Bladder microvascular endothelial cell (primary cell): Measurements from ENCODE around the gene SMG7. TPM values are rescaled to one million over a fixed set of nuclear protein-coding genes. Genes with fewer than 3 reads are reported as not detected.

Source experiments
- total RNA-seq: library from RNA; depleted of rRNA; stranded (reverse); fragments of >200 nt; gene quantifications from 2 replicates; pipeline ENCODE4 v1.2.3, GENCODE V29; 2014

SMG7 gene
- total RNA-seq = 13.4 and 37.1 TPM in 2 replicates

DNA sequence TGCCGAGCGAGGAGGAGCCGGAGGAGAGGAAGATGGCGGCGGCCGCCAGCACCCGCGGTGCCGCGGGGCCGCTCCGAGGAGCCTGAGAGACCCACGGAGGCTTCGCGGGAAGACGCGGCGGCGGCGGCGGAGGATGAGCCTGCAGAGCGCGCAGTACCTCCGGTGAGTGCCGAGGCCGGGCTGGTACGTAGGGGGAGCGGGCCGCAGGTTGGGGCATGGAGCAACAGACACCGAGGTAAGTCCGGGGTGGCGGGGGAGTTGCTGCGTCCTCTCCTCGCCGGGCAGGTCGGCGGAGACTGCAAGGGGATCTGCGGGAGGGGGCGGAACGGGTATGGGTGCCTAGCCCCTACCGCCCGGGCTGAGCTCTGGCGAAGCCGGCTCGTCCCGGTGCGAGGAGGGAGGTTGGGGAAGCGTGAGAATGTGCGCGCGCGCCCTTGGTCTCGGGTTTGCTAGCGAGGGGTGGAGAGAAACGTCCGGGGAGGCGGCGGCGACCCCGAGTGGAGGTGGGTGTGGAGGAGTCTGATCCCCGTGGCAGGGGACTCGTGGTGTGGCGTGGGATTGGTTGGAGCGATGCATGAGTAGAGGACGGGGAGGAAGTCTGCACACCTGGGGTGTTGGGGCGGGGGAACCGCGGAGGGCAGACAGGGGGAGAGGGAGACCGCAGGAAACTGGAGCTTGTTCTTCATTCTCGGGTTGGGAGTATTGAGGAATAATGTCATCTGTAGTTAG is at the start of gene SMG7:
SMG7 (plus strand) TSS at position 12 of the 729 bp plus-strand sequence; CDS start at position 134, 122 bp downstream.

DNA sequence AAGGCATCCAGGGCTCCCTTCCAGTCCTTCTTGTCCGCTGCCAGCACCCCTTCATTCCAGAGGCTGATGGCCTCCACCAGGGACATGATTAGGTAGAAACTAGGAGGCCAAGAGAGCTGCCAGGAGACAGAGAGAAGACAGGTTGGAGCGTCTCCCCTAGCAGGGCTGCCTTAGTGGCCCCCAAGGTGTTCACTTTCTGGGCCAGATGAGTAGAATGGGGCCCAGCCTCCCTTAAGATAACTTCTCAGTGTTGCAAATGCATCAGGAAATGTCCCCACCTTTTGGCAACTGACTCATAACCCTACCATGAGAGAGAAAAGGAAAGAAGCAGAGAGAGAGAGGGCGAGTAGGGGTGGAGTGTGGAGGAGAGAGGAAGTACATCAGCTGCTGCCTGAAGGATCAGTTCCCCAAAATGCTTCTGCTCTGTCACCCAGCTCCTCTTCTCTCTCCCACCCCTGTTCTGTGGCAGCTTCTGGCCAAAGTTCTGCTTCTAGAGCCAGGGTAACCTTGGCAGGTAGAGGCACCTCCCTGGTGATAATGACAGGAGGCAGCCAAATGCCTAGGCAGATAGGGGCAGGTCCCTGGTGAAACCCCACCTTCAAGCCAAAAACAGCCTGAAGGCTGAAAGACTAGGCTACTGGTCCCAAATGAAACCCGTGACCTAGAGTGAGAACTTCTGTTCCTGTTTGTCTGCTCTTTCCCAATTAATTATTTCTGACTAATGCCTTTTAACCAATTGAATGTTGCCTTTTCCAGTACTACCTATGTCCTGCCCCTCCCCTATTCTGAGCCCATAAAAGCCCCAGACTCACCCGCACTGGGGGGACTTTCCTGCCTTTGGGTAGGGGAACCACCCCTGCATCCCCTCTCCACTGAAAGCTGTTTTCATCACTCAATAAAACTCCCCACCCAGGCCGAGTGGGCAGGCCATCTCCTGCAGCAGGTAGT is 118.2 kb downstream of the SMG7 start, which contains the start of gene NCF2:
NCF2 (minus strand) TSS at position 216 of the 948 bp plus-strand sequence; CDS start at position 86, 130 bp downstream.

Other genes starting within 250 kb of the SMG7 start
- 0.32 and 0.82 TPM in 2 replicates for gene NMNAT2, start 54.1 kb upstream of the SMG7 start, total RNA-seq
- gene NCF2, start 118.0 kb downstream of the SMG7 start, total RNA-seq = under 0.01 TPM in 1 of 2 replicates, not detected in the other
- 146 and 318 TPM in 2 replicates for gene ARPC5, start 163.3 kb downstream of the SMG7 start, total RNA-seq
- not detected in 2 replicates for gene APOBEC4, start 180.8 kb downstream of the SMG7 start, total RNA-seq